Measurements from ENCODE around the gene ZFP36L2. TPM values are rescaled to one million over a fixed set of nuclear protein-coding genes. Genes with fewer than 3 reads are reported as not detected.
A peak's percentile ranks its signal among the peaks of the same experiment; 100 is the strongest.

Gene ZFP36L2
- polyA plus RNA-seq, 2 of the 4 experiments (the other 2 are of a cell fraction): 10.5 to 17.3 TPM

DNA sequence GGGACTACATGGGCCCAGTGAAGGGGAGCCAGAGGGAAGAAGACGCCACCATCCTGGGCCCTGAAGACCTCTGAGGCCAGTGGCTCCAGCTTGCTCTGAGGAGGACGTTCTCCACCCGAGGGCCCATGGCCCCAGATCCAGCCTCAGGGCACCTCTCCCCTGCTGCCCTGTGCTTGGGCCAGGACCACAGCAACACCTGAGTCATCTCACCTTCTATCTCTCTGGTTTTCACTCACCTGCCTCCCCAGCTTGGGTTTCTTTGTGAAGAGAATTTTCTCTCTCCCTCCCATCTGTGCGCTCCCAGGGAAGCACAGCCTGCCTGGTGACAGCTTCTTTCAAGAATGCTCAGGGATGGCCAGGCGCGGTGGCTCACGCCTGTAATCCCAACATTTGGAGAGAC, 19.8 kb downstream of the ZFP36L2 start:
- 89% methylated on average over 7 of the region's 7 CpGs for WGBS (ENCODE audit: missing lambda C conversion rate)
- TF ChIP-seq, protein P1, sequence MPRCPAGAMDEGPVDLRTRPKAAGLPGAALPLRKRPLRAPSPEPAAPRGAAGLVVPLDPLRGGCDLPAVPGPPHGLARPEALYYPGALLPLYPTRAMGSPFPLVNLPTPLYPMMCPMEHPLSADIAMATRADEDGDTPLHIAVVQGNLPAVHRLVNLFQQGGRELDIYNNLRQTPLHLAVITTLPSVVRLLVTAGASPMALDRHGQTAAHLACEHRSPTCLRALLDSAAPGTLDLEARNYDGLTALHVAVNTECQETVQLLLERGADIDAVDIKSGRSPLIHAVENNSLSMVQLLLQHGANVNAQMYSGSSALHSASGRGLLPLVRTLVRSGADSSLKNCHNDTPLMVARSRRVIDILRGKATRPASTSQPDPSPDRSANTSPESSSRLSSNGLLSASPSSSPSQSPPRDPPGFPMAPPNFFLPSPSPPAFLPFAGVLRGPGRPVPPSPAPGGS (IDR thresholded peaks at IDR 0.05): no peak
- TF ChIP-seq ATOH8 (CRISPR knock-in tag; IDR thresholded peaks at IDR 0.05; ENCODE audit: low read depth): no peak
- TF ChIP-seq EHF (CRISPR knock-in tag; IDR thresholded peaks at IDR 0.05): no peak
- TF ChIP-seq PBX3 (IDR thresholded peaks at IDR 0.05): no peak
- TF ChIP-seq, protein P2, sequence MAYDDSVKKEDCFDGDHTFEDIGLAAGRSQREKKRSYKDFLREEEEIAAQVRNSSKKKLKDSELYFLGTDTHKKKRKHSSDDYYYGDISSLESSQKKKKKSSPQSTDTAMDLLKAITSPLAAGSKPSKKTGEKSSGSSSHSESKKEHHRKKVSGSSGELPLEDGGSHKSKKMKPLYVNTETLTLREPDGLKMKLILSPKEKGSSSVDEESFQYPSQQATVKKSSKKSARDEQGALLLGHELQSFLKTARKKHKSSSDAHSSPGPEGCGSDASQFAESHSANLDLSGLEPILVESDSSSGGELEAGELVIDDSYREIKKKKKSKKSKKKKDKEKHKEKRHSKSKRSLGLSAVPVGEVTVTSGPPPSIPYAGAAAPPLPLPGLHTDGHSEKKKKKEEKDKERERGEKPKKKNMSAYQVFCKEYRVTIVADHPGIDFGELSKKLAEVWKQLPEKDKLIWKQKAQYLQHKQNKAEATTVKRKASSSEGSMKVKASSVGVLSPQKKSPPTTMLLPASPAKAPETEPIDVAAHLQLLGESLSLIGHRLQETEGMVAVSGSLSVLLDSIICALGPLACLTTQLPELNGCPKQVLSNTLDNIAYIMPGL (CRISPR knock-in tag; IDR thresholded peaks at IDR 0.05; ENCODE audit: borderline replicate concordance): no peak
- TF ChIP-seq EHMT2 (IDR thresholded peaks at IDR 0.05; ENCODE audit: low read depth): no peak
- no peak for TF ChIP-seq CHD2 (IDR thresholded peaks at IDR 0.05; ENCODE audit: low read length, partially characterized antibody)
- TF ChIP-seq TFCP2L1 (CRISPR knock-in tag; IDR thresholded peaks at IDR 0.05): no peak
- TF ChIP-seq NFE2L2 (conservative IDR thresholded peaks at IDR 0.05; ENCODE audit: low read length): no peak
- TF ChIP-seq RNF2 (IDR thresholded peaks at IDR 0.05; ENCODE audit: borderline replicate concordance, low read depth): no peak
- no peak for TF ChIP-seq MAFK (IDR thresholded peaks at IDR 0.05; ENCODE audit: partially characterized antibody)
- H3K4me3 ChIP-seq: no peak overlapping the region
- no peak overlapping the region for H3K27ac ChIP-seq
- ATAC-seq (no peak), DNase-seq (ENCODE audit: low read depth in 1 of 2, low spot score in 1 of 2) (no peak), FAIRE-seq (no peak)
- H3K4me2 ChIP-seq: no peak overlapping the region
- no peaks in the 10 kb centered on the region for H3K9me3 ChIP-seq
- CTCF ChIA-PET: interaction anchor here (1.0 to 3.1 kb wide), 5 partner anchors 8 to 378 kb away, joined by 3 to 12 read pairs (median 9); no protein-coding TSS in a partner anchor
- H3K4me1 ChIP-seq: peaks cover 13% of the 10 kb centered on the region
- POLR2A ChIA-PET: no interaction called here

DNA sequence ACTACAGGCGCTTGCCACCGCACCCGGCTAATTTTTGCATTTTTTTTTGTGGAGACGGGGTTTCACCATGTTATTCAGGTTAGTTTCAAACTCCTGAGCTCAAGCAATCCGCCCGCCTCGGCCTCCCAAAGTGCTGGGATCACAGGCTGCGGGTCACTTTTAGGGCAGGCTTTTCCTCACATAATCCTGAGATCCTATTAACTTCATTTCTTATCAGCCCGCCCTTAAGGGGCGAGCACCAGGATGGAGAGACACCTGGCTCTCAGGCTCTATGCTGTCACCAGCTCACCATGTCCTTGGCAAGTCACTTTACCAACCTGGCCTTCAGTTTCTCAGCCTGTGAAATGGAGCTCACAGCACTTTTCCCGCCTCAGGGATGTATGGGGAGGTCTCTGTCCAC, 23.0 kb downstream of the ZFP36L2 start:
- no peak overlapping the region for H3K4me3 ChIP-seq
- no peaks in the 10 kb centered on the region for H3K9me3 ChIP-seq
- WGBS (ENCODE audit: missing lambda C conversion rate): 88% methylated on average over 11 of the region's 11 CpGs
- DNase-seq (ENCODE audit: low read depth in 1 of 2, low spot score in 1 of 2) (no peak), FAIRE-seq (no peak), ATAC-seq (no peak)
- peaks cover 19% of the 10 kb centered on the region for H3K4me1 ChIP-seq
- ChIA-PET CTCF (interaction anchor here (1.0 to 2.4 kb wide), 6 partner anchors 10 to 375 kb away, joined by 3 to 10 read pairs (median 4); no protein-coding TSS in a partner anchor), POLR2A (no interaction called here)
- no peak for TF ChIP-seq TP53 (CRISPR knock-in tag; IDR thresholded peaks at IDR 0.05)
- no peak for TF ChIP-seq ELK1 (IDR thresholded peaks at IDR 0.05; ENCODE audit: low read depth, low read length)
- no peak for TF ChIP-seq PHF8 (IDR thresholded peaks at IDR 0.05; ENCODE audit: borderline replicate concordance, low read depth)
- H3K4me2 ChIP-seq: no peak overlapping the region
- H3K27ac ChIP-seq: peak overlapping the region in 1 of 2 experiments; percentile 45; a peak in 1 of 6 replicates

DNA sequence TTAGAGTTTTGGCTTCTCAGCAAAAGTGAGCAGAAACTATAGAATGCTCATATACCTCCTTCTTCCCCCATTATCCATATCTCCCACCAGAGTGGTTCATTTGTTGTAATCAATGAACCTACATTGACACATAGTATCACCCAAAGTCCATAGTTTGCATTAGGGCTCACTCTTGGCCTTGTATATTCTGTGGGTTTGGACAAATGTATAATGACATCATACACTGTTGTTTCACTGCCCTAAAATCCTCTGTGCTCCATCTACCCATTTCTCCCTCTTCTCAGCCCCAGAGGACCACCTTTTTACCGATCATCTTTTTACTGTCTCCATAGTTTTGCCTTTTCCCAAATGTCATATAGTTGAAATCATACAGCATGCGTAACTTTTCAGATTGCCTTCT, 24.1 kb downstream of the ZFP36L2 start:
- ATAC-seq (no peak), FAIRE-seq (no peak), DNase-seq (ENCODE audit: low read depth in 1 of 2, low spot score in 1 of 2) (no peak)
- Histone ChIP-seq H3K4me1 (peaks cover 13% of the 10 kb centered on the region), H3K4me3 (no peak overlapping the region), H3K4me2 (no peak overlapping the region), H3K27ac (no peak overlapping the region), H3K9me3 (no peaks in the 10 kb centered on the region)
- POLR2A ChIA-PET: interaction anchor here (0.6 kb wide), 1 partner anchor 45 kb away, joined by 3 read pairs; no protein-coding TSS in a partner anchor
- 98% methylated on average over 2 of the region's 2 CpGs for WGBS (ENCODE audit: missing lambda C conversion rate)
- TF ChIP-seq SMC3 (IDR thresholded peaks at IDR 0.05) (no peak), ZC3H11A (IDR thresholded peaks at IDR 0.05) (no peak), HOXA7 (CRISPR knock-in tag; IDR thresholded peaks at IDR 0.05) (no peak), ZNF302 (CRISPR knock-in tag; IDR thresholded peaks at IDR 0.05) (no peak)
- CTCF ChIA-PET: interaction anchor here (0.8 to 2.4 kb wide), 6 partner anchors 9 to 374 kb away, joined by 3 to 10 read pairs (median 5); no protein-coding TSS in a partner anchor

All from A549 (cell line).